ENCODE measurements around the gene MORN5. TPM values are rescaled to one million over a fixed set of nuclear protein-coding genes. Genes with fewer than 3 reads are reported as not detected.

The MORN5 gene
- total and polyA plus RNA-seq, 2 donors (not counting 1 experiment from before 2014, with no cell fraction given) = not detected

DNA sequence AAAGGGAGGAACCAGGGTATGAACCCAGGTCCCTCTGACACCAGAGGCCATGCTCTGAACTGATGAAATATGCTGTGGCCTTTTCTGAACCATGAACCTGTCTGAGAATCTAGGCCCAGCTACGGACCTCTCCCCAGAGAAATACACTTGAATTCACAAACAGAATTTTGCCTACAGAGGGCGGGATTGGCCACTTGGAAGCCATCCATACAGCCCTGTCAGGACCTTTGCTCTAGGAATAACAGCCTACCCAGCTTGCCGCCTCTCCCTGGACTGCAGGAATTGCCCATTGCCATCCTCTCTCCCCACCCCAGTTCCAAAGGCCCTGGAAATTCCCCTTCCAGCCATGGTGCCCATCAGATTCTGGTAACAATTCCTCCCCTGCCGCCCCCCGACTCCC is 26.6 kb downstream of the MORN5 start:
- Histone ChIP-seq H4K20me1 (ENCODE audit: control insufficient read depth, insufficient read depth, low read length, poor library complexity, severe bottlenecking) (no peaks in the 10 kb centered on the region), H3K79me2 (ENCODE audit: control insufficient read depth, insufficient read depth, low read length) (no peaks in the 10 kb centered on the region), H2AFZ (ENCODE audit: insufficient read depth, low read depth, low read length, poor library complexity, severe bottlenecking) (no peak overlapping the region), H3K36me3 (replicated peaks in 1 of 2; ENCODE audit: control extremely low read depth in 1 of 2, control insufficient read depth in 1 of 2, extremely low read depth in 1 of 2, insufficient read depth in 2 of 2, low read length in 1 of 2) (no peaks in the 10 kb centered on the region), H3K9me3 (ENCODE audit: control extremely low read depth in 1 of 3, control insufficient read depth in 2 of 3, insufficient read depth in 1 of 3, low read length in 2 of 3) (no peaks in the 10 kb centered on the region), H3K4me3 (ENCODE audit: control extremely low read depth in 1 of 5, extremely low read depth in 1 of 5, insufficient read depth in 1 of 5, low read depth in 2 of 5, low read length in 4 of 5) (no peak overlapping the region), H3K9ac (ENCODE audit: low read length) (no peak overlapping the region), H3K4me1 (ENCODE audit: control insufficient read depth in 2 of 2, insufficient read depth in 2 of 2, low read length in 2 of 2) (no peaks in the 10 kb centered on the region), H3K4me2 (replicated peaks; ENCODE audit: low read depth, low read length, poor library complexity, severe bottlenecking) (no peak overlapping the region), H3K27me3 (replicated peaks in 1 of 4; ENCODE audit: control extremely low read depth in 1 of 4, control insufficient read depth in 3 of 4, insufficient read depth in 4 of 4, low read length in 3 of 4) (peaks cover 0 to 3% (median 0%) of the 10 kb centered on the region in 4 experiments), H3K27ac (ENCODE audit: low read length in 2 of 2) (no peak overlapping the region)
- Mint-ChIP-seq H3K27me3 (peaks cover 12% of the 10 kb centered on the region), H3K9me3 (ENCODE audit: insufficient read depth) (no peaks in the 10 kb centered on the region), H3K27ac (no peak overlapping the region), H3K4me1 (no peaks in the 10 kb centered on the region), H3K4me3 (no peak overlapping the region)
- DNase-seq (no peak), ATAC-seq (ENCODE audit: low read depth) (no peak)
- CTCF ChIA-PET = interaction anchor here (1.1 kb wide), 1 partner anchor 17 kb away, joined by 3 read pairs; no protein-coding TSS in a partner anchor
- 86% methylated on average over 5 of the region's 5 CpGs for WGBS (ENCODE audit: insufficient coverage)
- intact Hi-C loops (cut with micrococcal nuclease) = no loop called here
- POLR2A ChIA-PET = no interaction called here
- TF ChIP-seq EZH2 (IDR thresholded peaks at IDR 0.05; ENCODE audit: borderline replicate concordance, insufficient read depth, low read depth, low read length, poor library complexity, severe bottlenecking) = no peak
- TF ChIP-seq, protein P1, sequence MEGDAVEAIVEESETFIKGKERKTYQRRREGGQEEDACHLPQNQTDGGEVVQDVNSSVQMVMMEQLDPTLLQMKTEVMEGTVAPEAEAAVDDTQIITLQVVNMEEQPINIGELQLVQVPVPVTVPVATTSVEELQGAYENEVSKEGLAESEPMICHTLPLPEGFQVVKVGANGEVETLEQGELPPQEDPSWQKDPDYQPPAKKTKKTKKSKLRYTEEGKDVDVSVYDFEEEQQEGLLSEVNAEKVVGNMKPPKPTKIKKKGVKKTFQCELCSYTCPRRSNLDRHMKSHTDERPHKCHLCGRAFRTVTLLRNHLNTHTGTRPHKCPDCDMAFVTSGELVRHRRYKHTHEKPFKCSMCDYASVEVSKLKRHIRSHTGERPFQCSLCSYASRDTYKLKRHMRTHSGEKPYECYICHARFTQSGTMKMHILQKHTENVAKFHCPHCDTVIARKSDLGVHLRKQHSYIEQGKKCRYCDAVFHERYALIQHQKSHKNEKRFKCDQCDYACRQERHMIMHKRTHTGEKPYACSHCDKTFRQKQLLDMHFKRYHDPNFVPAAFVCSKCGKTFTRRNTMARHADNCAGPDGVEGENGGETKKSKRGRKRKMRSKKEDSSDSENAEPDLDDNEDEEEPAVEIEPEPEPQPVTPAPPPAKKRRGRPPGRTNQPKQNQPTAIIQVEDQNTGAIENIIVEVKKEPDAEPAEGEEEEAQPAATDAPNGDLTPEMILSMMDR (IDR thresholded peaks at IDR 0.05) = no peak

DNA sequence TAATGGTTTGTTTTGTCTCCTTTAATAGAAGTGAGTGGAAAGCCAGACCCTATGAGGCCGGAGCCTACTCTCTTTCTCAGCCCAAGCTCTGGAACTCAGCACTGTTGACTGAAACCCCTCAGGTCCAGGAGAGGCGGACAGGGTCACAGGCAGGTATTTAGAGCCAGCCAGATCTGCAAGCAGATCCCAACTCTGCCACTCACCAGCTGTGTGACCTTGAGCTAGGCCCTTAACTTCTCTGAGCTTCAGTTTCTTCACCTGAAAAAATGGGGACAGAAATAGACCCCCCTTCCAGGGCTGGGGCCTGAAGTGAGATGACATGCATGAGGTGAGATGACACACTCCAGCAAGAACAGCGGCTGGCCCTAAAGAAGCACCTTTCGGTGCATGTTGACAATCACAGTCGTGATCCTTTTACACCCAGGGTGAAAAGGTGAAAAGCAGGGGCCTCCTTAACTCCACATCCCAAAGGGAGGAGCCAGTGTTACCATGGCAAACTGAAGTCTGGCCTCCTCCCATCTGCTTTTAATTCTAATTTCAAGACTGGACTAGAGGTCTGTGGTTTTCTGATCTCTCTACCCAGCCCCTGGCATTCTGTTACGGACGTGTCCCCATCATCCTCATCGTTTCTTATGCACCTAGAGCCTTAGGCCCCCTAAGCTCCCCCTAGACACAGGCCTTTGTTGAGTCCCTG is 27.2 kb downstream of the MORN5 start:
- CTCF ChIA-PET = interaction anchor here (1.1 kb wide), 1 partner anchor 16 kb away, joined by 3 read pairs; no protein-coding TSS in a partner anchor
- TF ChIP-seq EZH2 (IDR thresholded peaks at IDR 0.05; ENCODE audit: borderline replicate concordance, insufficient read depth, low read depth, low read length, poor library complexity, severe bottlenecking) = no peak
- TF ChIP-seq, protein P1 (IDR thresholded peaks at IDR 0.05) = no peak
- WGBS (ENCODE audit: insufficient coverage) = 89% methylated on average over 6 of the region's 8 CpGs

More for the DNA sequence above, 27.2 kb downstream of the MORN5 start:
- DNase-seq (no peak), ATAC-seq (ENCODE audit: low read depth) (no peak)
- Histone ChIP-seq H3K79me2 (ENCODE audit: control insufficient read depth, insufficient read depth, low read length) (no peaks in the 10 kb centered on the region), H3K9ac (ENCODE audit: low read length) (no peak overlapping the region), H2AFZ (ENCODE audit: insufficient read depth, low read depth, low read length, poor library complexity, severe bottlenecking) (no peak overlapping the region), H3K27ac (ENCODE audit: low read length in 2 of 2) (no peak overlapping the region), H3K36me3 (replicated peaks in 1 of 2; ENCODE audit: control extremely low read depth in 1 of 2, control insufficient read depth in 1 of 2, extremely low read depth in 1 of 2, insufficient read depth in 2 of 2, low read length in 1 of 2) (no peaks in the 10 kb centered on the region), H4K20me1 (ENCODE audit: control insufficient read depth, insufficient read depth, low read length, poor library complexity, severe bottlenecking) (no peaks in the 10 kb centered on the region), H3K4me2 (replicated peaks; ENCODE audit: low read depth, low read length, poor library complexity, severe bottlenecking) (no peak overlapping the region), H3K4me1 (ENCODE audit: control insufficient read depth in 2 of 2, insufficient read depth in 2 of 2, low read length in 2 of 2) (no peaks in the 10 kb centered on the region), H3K4me3 (ENCODE audit: control extremely low read depth in 1 of 5, extremely low read depth in 1 of 5, insufficient read depth in 1 of 5, low read depth in 2 of 5, low read length in 4 of 5) (no peak overlapping the region), H3K9me3 (ENCODE audit: control extremely low read depth in 1 of 3, control insufficient read depth in 2 of 3, insufficient read depth in 1 of 3, low read length in 2 of 3) (no peaks in the 10 kb centered on the region), H3K27me3 (replicated peaks in 1 of 4; ENCODE audit: control extremely low read depth in 1 of 4, control insufficient read depth in 3 of 4, insufficient read depth in 4 of 4, low read length in 3 of 4) (peaks cover 0 to 3% (median 0%) of the 10 kb centered on the region in 4 experiments)
- POLR2A ChIA-PET = no interaction called here
- H3K9me3 Mint-ChIP-seq (ENCODE audit: insufficient read depth) = no peaks in the 10 kb centered on the region
- H3K4me1 Mint-ChIP-seq = no peaks in the 10 kb centered on the region
- H3K27ac Mint-ChIP-seq = no peak overlapping the region
- H3K4me3 Mint-ChIP-seq = no peak overlapping the region
- intact Hi-C loops (cut with micrococcal nuclease) = no loop called here
- peaks cover 9% of the 10 kb centered on the region for H3K27me3 Mint-ChIP-seq
